ENCODE data around the gene ANKRD13B. TPM values are rescaled to one million over a fixed set of nuclear protein-coding genes. Genes with fewer than 3 reads are reported as not detected.

Gene ANKRD13B
- total and polyA plus RNA-seq, 2 of the 13 experiments (the other 11 are each of a cell fraction or from before 2014, with no cell fraction given), result 1.7 to 1.8 TPM

DNA sequence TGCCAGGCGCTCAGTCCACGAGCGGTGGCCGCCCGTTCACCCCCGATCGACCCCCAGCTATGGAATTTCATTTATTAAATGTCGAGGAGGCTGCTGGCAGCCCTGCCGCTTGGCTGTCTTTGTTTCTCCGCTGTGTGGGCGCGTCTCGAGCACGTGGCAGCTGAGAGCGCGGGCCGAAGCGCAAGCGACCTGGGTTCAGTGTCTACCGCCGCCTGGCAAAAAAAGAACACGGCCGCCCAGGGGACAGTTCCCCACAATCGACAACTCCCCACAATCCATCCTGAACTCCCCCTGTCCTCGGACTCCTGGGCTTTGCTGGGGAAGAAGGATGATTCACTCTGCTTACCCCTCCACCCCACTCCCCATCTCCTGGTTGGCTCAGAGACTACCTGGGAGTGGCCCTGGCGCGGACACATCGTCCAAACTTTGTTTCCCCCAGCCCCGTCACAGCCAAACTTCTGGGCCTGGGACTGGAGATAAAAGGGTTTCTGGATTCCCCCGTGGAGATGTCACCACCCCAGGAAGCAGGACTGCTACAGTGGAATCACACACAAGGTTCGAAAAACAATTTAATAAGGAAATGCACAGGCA lies 1.7 kb upstream of the ANKRD13B start (continued):
- TF ChIP-seq, protein P1, sequence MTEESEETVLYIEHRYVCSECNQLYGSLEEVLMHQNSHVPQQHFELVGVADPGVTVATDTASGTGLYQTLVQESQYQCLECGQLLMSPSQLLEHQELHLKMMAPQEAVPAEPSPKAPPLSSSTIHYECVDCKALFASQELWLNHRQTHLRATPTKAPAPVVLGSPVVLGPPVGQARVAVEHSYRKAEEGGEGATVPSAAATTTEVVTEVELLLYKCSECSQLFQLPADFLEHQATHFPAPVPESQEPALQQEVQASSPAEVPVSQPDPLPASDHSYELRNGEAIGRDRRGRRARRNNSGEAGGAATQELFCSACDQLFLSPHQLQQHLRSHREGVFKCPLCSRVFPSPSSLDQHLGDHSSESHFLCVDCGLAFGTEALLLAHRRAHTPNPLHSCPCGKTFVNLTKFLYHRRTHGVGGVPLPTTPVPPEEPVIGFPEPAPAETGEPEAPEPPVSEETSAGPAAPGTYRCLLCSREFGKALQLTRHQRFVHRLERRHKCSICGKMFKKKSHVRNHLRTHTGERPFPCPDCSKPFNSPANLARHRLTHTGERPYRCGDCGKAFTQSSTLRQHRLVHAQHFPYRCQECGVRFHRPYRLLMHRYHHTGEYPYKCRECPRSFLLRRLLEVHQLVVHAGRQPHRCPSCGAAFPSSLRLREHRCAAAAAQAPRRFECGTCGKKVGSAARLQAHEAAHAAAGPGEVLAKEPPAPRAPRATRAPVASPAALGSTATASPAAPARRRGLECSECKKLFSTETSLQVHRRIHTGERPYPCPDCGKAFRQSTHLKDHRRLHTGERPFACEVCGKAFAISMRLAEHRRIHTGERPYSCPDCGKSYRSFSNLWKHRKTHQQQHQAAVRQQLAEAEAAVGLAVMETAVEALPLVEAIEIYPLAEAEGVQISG (CRISPR knock-in tag; IDR thresholded peaks at IDR 0.05), result peak; percentile 2; the same call in 1 of the 2 replicates
- no peak for TF ChIP-seq GPN1 (CRISPR knock-in tag; IDR thresholded peaks at IDR 0.05; ENCODE audit: borderline replicate concordance)
- peak; percentile 7; the same call in 1 of the 2 replicates for TF ChIP-seq HDAC2 (CRISPR knock-in tag; IDR thresholded peaks at IDR 0.05)
- peak; percentile 54; the same call in 1 of the 2 replicates for TF ChIP-seq HNRNPL (IDR thresholded peaks at IDR 0.05; ENCODE audit: low read depth, low read length)
- TF ChIP-seq, protein P2, sequence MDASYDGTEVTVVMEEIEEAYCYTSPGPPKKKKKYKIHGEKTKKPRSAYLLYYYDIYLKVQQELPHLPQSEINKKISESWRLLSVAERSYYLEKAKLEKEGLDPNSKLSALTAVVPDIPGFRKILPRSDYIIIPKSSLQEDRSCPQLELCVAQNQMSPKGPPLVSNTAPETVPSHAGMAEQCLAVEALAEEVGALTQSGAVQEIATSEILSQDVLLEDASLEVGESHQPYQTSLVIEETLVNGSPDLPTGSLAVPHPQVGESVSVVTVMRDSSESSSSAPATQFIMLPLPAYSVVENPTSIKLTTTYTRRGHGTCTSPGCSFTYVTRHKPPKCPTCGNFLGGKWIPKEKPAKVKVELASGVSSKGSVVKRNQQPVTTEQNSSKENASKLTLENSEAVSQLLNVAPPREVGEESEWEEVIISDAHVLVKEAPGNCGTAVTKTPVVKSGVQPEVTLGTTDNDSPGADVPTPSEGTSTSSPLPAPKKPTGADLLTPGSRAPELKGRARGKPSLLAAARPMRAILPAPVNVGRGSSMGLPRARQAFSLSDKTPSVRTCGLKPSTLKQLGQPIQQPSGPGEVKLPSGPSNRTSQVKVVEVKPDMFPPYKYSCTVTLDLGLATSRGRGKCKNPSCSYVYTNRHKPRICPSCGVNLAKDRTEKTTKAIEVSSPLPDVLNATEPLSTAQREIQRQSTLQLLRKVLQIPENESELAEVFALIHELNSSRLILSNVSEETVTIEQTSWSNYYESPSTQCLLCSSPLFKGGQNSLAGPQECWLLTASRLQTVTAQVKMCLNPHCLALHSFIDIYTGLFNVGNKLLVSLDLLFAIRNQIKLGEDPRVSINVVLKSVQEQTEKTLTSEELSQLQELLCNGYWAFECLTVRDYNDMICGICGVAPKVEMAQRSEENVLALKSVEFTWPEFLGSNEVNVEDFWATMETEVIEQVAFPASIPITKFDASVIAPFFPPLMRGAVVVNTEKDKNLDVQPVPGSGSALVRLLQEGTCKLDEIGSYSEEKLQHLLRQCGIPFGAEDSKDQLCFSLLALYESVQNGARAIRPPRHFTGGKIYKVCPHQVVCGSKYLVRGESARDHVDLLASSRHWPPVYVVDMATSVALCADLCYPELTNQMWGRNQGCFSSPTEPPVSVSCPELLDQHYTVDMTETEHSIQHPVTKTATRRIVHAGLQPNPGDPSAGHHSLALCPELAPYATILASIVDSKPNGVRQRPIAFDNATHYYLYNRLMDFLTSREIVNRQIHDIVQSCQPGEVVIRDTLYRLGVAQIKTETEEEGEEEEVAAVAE (CRISPR knock-in tag; IDR thresholded peaks at IDR 0.05; ENCODE audit: borderline replicate concordance), result peak; percentile 34; the same call in 1 of the 2 replicates
- 0 out of 2 replicates have a peak, but pooled peaks have one; percentile 27 for TF ChIP-seq RXRB (CRISPR knock-in tag; IDR thresholded peaks at IDR 0.05; ENCODE audit: borderline replicate concordance)
- TF ChIP-seq POLR2AphosphoS5 (IDR thresholded peaks at IDR 0.05; ENCODE audit: low read depth, low read length), result no peak
- TF ChIP-seq, protein P3, sequence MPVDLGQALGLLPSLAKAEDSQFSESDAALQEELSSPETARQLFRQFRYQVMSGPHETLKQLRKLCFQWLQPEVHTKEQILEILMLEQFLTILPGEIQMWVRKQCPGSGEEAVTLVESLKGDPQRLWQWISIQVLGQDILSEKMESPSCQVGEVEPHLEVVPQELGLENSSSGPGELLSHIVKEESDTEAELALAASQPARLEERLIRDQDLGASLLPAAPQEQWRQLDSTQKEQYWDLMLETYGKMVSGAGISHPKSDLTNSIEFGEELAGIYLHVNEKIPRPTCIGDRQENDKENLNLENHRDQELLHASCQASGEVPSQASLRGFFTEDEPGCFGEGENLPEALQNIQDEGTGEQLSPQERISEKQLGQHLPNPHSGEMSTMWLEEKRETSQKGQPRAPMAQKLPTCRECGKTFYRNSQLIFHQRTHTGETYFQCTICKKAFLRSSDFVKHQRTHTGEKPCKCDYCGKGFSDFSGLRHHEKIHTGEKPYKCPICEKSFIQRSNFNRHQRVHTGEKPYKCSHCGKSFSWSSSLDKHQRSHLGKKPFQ (CRISPR knock-in tag; IDR thresholded peaks at IDR 0.05; ENCODE audit: insufficient replicate concordance), result no peak
- no peak for TF ChIP-seq ZNF569 (CRISPR knock-in tag; IDR thresholded peaks at IDR 0.05; ENCODE audit: borderline replicate concordance)
- TF ChIP-seq ZNF317 (CRISPR knock-in tag; IDR thresholded peaks at IDR 0.05), result peak; percentile 47; the same call in 1 of the 2 replicates
- TF ChIP-seq SIX1 (CRISPR knock-in tag; IDR thresholded peaks at IDR 0.05; ENCODE audit: borderline replicate concordance), result no peak
- TF ChIP-seq XBP1 (CRISPR knock-in tag; IDR thresholded peaks at IDR 0.05), result no peak
- no peak for TF ChIP-seq CBX2 (IDR thresholded peaks at IDR 0.05; ENCODE audit: low read depth, low read length)
- no peak for TF ChIP-seq CBX2 (CRISPR knock-in tag; IDR thresholded peaks at IDR 0.05; ENCODE audit: low read depth)
- no peak; the same call in 1 of the 2 replicates for TF ChIP-seq ZNF891 (CRISPR knock-in tag; IDR thresholded peaks at IDR 0.05)
- TF ChIP-seq CHCHD3 (CRISPR knock-in tag; IDR thresholded peaks at IDR 0.05), result no peak
- TF ChIP-seq PLRG1 (conservative IDR thresholded peaks at IDR 0.05), result no peak
- TF ChIP-seq SP1 (IDR thresholded peaks at IDR 0.05), result no peak
- no peak for TF ChIP-seq SP1 (CRISPR knock-in tag; IDR thresholded peaks at IDR 0.05)
- TF ChIP-seq ZNF598 (CRISPR knock-in tag; IDR thresholded peaks at IDR 0.05; ENCODE audit: borderline replicate concordance), result 0 out of 2 replicates have a peak, but pooled peaks have one; percentile 17
- no peak for TF ChIP-seq NFATC3 (CRISPR knock-in tag; IDR thresholded peaks at IDR 0.05)
- no peak for TF ChIP-seq MED8 (CRISPR knock-in tag; IDR thresholded peaks at IDR 0.05; ENCODE audit: insufficient replicate concordance)
- TF ChIP-seq ATRX (CRISPR knock-in tag; IDR thresholded peaks at IDR 0.05; ENCODE audit: borderline replicate concordance), result no peak

Data from HepG2 (cell line).